NCI-H187 treated with DMSO at 0.1 percent for 48 hours (cell line): ENCODE results near the gene TEX52.

ENCODE experiments used
- DNase-seq: peaks from one replicate; lab custom pipeline; 2025; lab: John Stamatoyannopoulos, UW

The TEX52 gene

DNA sequence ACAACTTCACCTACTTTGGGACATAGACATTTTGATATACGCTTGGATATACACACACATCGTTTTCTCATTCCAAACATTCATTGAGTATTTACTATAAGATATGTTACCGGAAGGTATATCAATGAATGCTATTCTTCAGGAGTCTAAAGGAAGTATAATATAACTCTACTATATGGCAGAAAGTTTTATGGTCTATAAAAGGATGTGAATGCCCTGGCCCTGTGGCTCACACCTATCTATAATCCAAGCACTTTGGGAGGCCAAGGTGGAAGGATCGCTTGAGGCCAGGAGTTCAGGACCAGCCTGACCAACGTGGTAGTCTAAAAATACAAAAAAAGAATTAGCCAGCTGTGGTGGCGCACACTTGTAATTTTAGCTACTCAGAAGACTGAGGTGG is 27.6 kb downstream of the TEX52 start:
- no peak for DNase-seq

DNA sequence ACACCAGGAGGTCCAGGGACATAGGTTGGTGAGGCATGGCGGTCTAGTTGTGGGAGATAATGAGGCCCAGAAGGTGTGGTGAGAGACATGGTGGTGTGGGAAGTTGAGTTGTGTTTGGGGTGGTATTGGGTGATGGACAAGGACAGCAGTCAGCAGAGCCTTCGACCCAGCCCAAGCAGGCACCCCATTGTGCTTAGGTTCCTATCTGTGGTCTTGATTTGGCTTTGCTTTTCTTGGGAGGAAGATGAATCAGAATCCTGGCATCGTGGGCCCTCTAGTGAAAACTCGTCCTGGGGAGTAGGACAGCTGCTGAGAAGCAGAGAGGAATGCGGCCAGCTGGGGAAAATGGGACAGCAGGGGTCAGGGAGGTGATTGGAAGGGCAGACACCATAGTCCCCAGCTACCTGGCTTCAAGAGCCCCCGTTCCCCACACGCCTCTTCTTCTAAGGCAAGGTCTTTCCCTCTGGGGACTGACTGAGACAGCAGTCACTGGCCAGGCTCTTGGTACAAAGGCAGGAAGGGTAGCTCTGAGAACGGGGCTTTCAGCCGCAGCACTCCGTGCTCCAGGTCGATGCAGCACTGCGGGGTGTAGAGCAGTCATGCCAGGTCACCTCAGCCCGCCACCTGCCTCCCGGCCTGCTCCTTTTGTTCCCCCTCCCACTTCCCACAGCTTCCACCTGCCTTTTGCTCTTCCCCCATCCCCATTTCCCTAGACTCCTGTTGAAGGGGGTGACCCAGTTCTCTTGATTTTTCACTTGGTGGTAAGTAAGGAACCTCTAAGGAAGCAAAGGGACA is 29.9 kb downstream of the TEX52 start:
- DNase-seq: no peak

DNA sequence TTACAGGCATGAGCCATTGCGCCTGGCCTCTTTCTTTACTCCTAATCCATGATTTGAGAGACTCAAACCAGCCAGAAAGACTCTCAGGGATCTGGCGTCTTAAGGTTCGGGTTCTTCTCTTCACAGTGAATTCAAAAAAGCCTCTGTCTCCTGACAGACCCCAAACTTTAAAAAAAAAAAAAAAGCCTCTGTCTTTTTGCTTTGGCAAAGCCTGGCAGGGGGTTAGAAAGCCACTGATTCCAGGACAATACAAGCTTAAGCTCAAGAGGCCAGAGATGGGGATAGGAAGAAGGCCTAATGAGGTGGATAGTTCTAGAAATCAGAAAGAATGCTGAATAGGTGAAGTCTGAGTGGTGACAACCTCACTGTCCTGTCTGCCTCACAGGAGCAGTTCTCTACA is 30.8 kb downstream of the TEX52 start:
- DNase-seq: no peak

DNA sequence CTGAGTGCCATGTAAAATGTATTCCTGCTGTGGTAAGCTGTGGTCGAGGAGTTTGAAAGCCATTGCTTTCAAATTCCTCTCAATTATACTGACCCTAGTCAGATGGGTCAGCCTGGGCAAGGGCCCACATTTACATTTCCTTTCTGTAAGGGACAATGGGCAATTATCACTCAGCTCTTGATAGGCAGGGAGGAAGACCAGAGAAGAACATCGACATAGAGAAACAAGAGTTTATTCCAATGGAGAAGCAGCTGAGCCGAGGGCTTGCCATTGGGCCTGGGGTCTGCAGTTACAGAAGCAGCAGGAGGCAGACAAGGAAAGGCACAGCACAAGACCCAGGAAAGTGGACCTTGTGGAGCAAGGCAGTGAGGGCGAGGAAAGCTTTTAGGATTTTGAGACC is 31.7 kb downstream of the TEX52 start:
- no peak for DNase-seq

DNA sequence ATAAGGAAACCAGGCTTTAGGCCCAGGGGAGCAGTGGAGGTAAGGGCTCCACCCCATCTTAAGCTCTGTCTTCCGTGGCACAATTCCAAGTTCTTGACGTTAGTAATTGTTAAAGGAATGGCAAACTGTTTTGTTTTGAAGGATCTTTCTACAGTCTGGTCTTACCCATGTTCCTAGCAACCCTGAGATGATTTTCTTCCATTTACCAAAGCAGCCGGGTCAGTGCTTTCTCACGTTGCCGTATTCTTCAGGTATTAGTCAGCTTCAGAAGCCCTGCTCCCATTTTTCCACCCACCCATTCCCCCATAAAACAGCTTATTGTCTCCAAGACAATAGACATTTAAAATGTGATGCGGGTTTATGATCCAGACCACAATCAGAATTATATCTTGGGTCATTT is 32.3 kb downstream of the TEX52 start:
- no peak for DNase-seq

DNA sequence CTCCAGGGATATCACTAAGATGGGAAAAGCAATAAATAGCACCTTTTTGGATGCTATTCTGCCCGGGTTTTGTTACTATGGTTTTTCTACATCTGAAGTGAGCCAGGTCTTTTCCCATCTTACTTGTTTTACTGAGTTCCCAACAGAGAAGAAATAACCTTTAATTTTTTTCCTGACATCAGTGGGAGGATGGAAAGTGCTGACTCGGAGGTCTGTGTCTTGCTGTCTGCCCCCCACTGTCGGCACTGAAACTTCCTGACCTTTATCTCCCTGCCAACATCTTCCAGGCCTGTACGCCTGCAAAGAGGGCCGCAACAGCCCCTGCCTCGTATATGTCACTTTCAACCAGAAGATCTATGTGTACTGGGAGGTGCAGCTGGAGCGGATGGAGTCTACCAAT is 33.4 kb downstream of the TEX52 start:
- no peak for DNase-seq

DNA sequence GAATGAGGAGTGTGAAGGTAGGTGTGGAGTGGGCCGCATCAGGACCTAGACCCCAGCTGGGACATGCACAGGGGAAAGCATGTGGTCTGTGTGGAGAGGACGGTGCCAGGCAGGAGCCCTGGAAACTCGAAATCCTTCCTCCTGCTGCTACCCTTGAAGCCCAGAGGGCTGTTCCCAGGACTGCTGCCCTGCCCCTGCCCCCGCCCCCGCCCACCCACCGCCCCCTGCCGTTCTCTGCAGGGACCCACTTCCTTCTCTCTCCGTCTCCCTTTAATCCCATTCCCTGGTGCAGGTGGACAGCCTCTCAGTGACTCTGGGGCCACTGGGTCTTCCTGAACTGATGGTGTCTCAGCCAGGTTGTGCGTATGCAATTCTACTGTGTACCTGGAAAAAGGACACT is 36.4 kb downstream of the TEX52 start:
- DNase-seq: no peak

DNA sequence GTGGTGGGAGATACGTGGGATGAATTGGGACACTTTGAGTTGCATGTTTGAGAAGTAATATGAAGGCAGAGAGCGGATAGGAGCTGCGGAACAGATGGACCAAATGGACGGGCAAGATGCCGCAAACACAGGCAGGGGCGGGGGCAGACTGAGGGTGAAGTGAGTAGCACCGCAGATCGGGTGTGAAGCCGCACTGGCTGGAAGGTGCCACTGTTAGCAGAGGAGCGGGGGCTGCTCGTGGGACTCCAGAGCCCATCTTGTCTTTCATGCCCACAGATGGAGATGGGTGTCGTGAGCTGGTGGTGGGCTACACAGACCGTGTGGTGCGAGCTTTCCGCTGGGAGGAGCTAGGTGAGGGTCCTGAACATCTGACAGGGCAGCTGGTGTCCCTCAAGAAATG is 37.0 kb downstream of the TEX52 start:
- DNase-seq: no peak

DNA sequence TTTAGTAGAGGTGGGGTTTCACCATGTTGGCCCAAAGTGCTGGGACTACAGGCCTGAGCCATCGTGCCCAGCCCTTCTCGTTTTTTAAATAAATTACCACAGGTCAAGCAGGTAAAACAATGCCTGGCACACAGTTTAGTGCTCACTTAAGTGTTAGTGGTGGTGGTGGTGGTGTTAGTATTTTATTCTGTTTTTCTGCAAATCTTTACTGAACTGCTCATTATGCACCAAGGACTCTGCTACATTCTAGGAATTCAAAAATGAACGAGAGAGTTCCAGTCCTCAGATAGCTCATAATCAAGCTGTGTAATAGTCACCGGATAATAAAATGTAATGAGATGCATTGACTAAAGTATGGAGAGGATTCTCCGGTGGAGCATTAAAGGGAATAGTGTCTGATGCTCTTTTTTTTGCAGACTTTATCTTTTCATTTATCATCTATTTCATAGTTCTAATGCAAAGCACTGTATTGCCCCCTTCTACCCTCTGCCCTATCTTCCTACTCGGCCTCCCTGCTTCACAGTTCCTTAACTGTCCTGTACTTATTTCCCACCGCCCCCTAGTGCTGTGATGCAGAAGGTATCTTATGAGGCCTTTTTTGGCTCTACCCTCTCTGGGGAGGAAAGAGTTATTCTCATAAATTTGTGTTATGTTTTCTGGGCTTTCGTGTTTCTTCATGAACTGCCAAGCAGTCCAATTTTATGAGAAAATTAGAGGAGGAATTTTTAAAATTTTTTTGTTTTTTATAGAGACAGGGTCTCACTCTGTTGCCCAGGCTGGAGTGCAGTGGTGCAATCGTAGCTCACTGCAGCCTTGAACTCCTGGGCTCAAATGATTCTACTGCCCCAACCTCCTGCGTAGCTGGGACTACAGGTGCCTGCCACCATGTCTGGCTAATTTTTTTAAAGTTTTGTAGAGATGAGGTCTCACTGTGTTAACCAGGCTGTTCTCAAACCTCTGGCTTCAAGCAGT is 43.3 kb downstream of the TEX52 start:
- DNase-seq: no peak

DNA sequence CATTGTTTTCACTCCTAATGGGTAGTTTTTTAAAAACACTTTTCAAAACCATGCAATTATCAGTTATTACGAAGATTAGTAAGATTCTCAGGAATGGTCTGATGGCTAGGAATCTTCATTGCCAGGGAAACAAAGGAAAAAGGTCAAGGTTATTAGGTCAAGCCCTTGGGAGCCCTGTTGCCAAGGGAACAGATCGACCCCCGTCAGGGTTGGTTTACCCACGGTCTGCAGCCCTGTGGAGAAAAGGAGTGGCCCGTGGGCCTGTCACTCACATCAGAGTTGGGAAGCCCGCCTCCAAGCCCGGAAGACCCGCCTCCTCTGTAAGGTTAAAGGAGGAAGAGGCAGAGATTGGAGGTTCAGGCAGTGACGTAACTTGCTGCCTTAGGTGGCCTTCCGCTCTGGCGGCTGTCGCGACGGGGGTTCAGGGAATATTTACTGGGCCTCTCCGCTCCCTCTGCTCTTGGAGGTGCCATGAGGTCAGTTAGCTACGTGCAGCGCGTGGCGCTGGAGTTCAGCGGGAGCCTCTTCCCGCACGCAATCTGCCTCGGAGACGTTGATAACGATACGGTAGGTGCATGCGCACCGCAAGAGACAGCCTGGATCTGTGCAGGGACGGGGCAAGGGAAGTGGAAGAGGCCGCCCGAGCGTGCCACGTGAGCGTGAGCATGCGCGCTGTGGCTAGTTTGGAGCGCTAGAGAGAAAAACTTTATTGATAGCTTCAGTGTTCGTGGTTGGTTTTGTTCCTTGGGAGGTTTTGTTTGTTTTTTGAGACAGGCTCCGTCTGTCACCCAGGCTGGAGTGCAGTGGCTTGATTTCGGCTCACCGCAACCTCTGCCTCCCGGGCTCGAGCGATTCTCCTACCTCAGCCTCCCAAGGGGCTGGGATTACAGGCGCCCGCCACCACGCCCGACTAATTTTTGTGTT is 44.3 kb downstream of the TEX52 start, which contains the start of gene ITFG2:
TSS of gene ITFG2 (plus strand) at position 379 of the 924 bp plus-strand sequence. CDS start at position 472, 93 bp downstream.
- DNase-seq: peak; percentile 97

DNA sequence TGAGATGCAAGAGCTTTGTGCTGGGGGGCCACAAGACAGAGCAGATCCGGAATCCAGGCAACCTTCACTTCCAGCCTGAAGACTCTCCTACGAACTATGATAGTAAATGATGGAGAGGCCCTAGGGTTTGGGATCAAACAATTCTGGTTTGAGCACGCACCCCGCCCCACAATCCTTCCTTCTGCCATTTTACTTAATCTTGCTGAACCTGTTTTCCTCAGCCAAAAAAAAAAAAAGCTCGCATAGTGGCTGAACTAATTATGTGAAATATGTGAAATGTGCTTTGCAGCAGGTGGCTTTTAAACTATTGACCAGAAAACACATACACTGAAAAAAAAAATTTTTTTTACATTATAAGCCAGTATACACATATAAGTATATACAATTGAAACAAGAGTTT is 45.0 kb downstream of the TEX52 start:
- no peak for DNase-seq

DNA sequence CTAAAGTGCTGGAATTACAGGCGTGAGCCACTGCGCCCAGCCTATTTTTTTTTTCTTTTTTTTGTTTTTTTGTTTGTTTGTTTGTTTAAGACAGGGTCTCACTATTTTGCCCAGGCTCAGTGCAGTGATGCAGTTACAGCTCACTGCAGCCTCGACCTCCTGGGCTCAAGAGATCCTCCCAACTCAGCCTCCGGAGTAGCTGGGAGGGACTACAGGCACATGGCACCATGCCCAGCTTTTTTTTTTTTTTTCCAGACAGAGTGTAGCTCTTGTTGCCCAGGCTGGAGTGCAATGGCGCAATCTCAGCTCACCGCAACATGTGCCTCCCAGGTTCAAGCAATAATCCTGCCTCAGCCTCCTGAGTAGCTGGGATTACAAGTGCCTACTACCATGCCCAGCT is 50.1 kb downstream of the TEX52 start:
- DNase-seq: no peak

DNA sequence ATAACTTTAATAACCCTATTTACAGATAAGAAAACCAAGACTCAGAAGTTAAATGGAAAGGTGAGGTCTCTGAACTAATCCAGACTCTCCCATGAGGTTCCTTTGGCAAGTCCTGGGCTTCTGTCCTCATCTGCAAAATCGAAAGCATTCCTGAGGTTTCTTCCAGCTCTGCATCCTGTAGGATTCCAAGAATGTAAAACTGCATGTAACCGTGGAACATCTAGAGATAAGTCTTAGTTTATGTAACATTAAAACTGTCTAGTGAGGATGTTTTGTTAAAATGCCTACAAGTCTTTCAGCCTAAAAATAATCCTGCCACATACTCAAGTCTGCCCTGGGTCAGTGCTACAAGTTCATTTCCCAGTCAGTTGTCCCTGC is 51.7 kb downstream of the TEX52 start:
- no peak for DNase-seq

DNA sequence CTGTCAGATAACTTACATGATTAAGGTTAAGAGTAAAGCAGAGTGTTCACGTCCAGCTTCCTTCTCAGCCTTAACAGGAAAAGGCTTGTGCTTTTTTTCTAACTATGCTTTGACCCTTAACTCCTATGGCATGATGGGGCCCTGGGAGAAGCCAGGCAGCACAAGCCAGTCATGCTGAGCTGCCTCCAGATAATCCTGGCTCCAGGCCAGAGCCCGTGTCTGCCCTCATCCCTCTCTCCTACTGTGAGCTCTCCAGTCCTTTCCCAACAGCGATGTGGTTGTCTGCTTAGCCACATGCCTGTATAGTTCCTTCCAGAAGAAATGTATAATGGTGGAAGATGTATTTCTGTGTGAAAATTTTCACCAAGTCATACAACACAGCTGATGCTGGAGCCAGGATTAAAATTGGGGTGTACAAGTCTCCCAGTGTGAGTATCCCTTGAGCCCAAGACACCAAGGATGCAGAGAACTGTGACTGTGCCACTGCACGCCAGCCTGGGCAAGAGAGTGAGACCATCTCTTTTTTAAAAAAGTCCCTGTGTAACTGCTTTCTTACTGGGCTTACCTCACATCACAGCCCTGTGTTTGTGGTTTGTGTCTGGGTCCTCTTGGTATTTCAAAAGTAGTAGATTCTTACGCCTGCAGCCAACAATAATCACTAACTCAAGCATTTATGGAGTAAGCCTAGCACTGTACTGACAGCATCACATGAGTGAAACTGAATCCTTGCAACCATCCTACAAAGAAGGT is 52.3 kb downstream of the TEX52 start:
- no peak for DNase-seq

DNA sequence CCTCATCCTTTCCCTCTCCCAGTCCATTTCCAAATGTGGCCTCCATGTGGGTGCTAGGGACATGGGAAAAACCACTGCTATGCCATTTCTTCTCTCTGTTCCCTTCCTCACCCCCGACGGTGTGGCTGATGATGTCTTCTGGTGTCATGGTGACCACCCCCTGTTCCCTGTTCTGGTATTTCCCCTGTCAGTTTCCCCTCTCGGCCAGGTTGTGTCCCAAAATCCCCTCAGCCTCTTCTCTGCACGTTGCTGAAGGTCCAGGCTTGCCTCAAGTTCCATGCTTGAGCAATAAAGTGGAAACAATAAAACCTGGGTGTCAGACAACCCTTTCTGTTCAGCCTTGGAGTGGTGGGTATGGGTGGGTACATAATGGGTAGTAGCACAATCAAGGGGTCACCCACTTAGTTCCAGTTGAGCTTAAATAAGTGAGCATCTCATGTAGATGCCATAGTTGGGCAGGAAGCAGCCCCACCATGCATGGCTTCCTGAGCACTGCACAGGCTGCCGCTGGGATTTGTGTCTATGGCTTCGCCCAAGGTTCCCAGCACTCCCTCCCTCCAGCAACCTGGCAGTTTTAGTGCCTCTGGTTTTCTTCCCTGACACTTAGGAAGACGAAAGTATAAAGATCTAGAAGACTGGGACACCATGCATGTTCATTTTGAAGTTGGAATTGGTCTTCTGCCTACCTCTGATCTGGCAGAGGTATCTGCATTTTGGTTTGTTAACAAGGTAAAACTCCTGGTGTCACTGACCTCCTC is 53.0 kb downstream of the TEX52 start:
- no peak for DNase-seq

DNA sequence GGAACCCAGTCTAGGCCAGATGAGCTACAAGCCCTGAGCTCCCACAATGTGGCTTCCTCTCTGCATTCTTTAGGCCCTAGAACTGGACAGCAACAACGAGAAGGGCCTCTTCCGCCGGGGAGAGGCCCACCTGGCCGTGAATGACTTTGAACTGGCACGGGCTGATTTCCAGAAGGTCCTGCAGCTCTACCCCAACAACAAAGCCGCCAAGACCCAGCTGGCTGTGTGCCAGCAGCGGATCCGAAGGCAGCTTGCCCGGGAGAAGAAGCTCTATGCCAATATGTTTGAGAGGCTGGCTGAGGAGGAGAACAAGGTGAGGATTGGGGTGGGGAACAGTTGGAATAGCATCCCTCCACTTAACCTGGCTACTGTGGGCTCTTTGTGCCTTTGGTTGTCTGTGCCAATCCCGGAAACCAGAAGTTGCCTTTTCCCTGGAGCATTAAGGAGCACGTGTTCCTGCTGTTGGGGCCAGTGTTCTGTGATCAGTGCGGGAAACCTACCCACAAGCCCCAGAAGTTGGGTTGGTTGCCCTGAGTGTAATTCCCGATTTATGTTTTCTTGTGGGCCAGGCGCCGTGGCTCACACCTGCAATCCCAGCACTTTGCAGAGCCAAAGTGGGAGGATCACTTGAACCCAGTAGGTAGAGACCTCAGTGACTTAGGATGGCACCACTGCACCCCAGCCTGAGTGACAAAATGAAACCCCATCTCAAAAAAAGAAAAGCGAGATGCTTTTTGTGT is 55.6 kb downstream of the TEX52 start:
- no peak for DNase-seq

DNA sequence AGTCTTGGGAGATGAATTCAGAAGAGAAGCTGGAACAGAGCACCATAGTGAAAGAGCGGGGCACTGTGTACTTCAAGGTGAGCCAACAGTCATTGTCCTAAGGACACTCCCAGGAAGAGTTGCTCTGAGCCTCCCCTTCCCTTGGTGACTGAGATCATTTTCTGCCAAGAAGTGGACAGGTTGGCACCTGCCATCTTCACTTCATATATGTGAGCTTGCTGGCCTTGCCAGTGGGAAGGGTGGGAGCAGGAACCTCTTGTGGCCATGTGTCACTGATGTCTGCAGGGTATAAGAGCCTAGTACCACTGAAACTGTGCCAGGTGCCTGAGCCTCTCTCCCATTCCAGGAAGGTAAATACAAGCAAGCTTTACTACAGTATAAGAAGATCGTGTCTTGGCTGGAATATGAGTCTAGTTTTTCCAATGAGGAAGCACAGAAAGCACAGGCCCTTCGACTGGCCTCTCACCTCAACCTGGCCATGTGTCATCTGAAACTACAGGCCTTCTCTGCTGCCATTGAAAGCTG is 56.7 kb downstream of the TEX52 start:
- DNase-seq: no peak
